GM19239 (cell line): ENCODE results near the gene GFPT1.

Experiments used
- DNase-seq: peaks from one replicate; pipeline ENCODE4 v3.0.0; 2011; ENCODE audit warnings: low spot score; ENCODE audit not compliant: insufficient read length
- FAIRE-seq: peaks from 2 replicates; lab custom pipeline; 2011; peaks lifted over from hg19 to GRCh38; lab: Jason Lieb, UNC

GFPT1 gene

GRCh38 chr2:69299772-69300516 lies 87.1 kb downstream of the GFPT1 start:
- no peak for FAIRE-seq
- no peak for DNase-seq

GRCh38 chr2:69298862-69299261 lies 88.2 kb downstream of the GFPT1 start:
- DNase-seq (no peak), FAIRE-seq (no peak)

GRCh38 chr2:69298261-69298660 lies 88.8 kb downstream of the GFPT1 start:
- no peak for FAIRE-seq

GRCh38 chr2:69297216-69297615 lies 89.8 kb downstream of the GFPT1 start:
- DNase-seq (no peak), FAIRE-seq (no peak)

More at GRCh38 chr2:69298261-69298660, 88.8 kb downstream of the GFPT1 start:
- no peak for DNase-seq

GRCh38 chr2:69296421-69296820 lies 90.6 kb downstream of the GFPT1 start:
- FAIRE-seq (no peak), DNase-seq (no peak)

GRCh38 chr2:69292256-69292655 lies 94.8 kb downstream of the GFPT1 start:
- FAIRE-seq (no peak), DNase-seq (no peak)

- DNase-seq: no peak
- no peak for FAIRE-seq
Measured at GRCh38 chr2:69291721-69292120, 95.3 kb downstream of the GFPT1 start.

GRCh38 chr2:69291004-69291650 lies 95.9 kb downstream of the GFPT1 start:
- no peak for DNase-seq
- FAIRE-seq: no peak

GRCh38 chr2:69288429-69288828 lies 98.6 kb downstream of the GFPT1 start:
- FAIRE-seq (no peak), DNase-seq (no peak)

GRCh38 chr2:69287544-69287943 lies 99.5 kb downstream of the GFPT1 start:
- no peak for DNase-seq
- no peak for FAIRE-seq

- DNase-seq: no peak
- FAIRE-seq: no peak
Measured at GRCh38 chr2:69285379-69285894, 101.6 kb downstream of the GFPT1 start.

- FAIRE-seq: no peak
- no peak for DNase-seq
Measured at GRCh38 chr2:69280796-69281412, 106.1 kb downstream of the GFPT1 start.

- no peak for DNase-seq
- FAIRE-seq: no peak
Measured at GRCh38 chr2:69279931-69280681, 106.9 kb downstream of the GFPT1 start.

- FAIRE-seq (no peak), DNase-seq (no peak)
Measured at GRCh38 chr2:69279211-69279610, 107.8 kb downstream of the GFPT1 start.

GRCh38 chr2:69278366-69278765 lies 108.7 kb downstream of the GFPT1 start:
- FAIRE-seq (no peak), DNase-seq (no peak)

GRCh38 chr2:69275490-69275889 lies 111.5 kb downstream of the GFPT1 start:
- FAIRE-seq: no peak
- DNase-seq: no peak

GRCh38 chr2:69272803-69273471 lies 114.1 kb downstream of the GFPT1 start:
- no peak for FAIRE-seq
- DNase-seq: no peak

GRCh38 chr2:69271831-69272257 lies 115.2 kb downstream of the GFPT1 start:
- no peak for FAIRE-seq
- DNase-seq: no peak
